ENCODE data around the gene MRPS14. TPM values are rescaled to one million over a fixed set of nuclear protein-coding genes. Genes with fewer than 3 reads are reported as not detected.

Gene MRPS14
- total RNA-seq, 4 donors from 2014 or later = 6.4 to 50.3 (median 35.3) TPM

DNA sequence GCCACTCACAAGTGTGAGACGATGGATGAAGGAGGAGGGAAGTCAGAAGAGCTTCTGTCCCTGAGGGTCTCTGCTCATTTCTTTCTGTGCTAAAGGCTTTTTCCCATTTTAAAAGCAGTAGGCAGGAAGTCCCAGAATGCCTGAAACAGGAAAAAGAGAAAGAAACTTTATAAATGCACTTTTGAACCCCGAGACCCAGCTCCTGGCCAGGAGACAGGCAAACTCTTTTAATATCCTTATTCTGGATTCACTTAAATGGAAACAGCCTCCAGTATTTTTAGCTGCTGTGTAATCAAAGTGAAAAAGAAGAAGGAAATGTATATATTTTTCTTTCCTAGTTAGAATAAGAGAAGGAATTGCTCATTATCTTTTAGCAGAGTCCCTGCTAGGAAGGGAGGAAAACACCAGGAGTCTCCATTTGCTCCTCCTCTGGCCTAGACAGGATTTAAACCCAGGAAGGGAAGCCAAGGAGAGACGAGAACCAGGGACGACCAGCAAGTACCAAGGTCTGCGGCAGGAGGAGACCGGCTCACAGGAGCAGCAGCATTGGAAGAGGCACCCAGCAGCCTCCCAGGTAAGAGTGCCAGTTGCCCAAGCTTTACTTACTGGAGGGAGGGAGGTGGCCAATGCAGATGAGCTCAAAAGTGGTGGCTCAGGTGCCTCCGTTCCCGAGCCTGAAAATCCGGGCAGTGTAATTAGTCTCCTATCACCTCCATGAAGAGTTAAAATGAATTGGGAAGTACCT is 44.3 kb upstream of the MRPS14 start, which contains the start of gene TNN:
Gene TNN (plus strand): TSS at position 472 of the 745 bp plus-strand sequence. CDS start 9,586 bp downstream, outside the sequence.
- Histone ChIP-seq H3K27me3 (no peaks in the 10 kb centered on the region), H3K36me3 (no peaks in the 10 kb centered on the region), H3K4me3 (no peak within 1 kb of the TSS), H3K27ac (no peak within 1 kb of the TSS), H3K4me1 (no peaks in the 10 kb centered on the region), H3K9me3 (no peaks in the 10 kb centered on the region)
- no peak for DNase-seq
- no peak for TF ChIP-seq POLR2A (IDR thresholded peaks at IDR 0.05)
- TF ChIP-seq CTCF (IDR thresholded peaks at IDR 0.05) = no peak
- intact Hi-C loops (cut with DNase I; ENCODE audit: low total_unique reads) = no loop called here

- no peaks in the 10 kb centered on the region for H3K4me1 ChIP-seq
- intact Hi-C loops (cut with DNase I; ENCODE audit: low total_unique reads) = no loop called here
- no peak overlapping the region for H3K27ac ChIP-seq
- TF ChIP-seq POLR2A (IDR thresholded peaks at IDR 0.05) (no peak), CTCF (IDR thresholded peaks at IDR 0.05) (no peak)
- no peaks in the 10 kb centered on the region for H3K27me3 ChIP-seq
- no peak overlapping the region for H3K4me3 ChIP-seq
- no peaks in the 10 kb centered on the region for H3K36me3 ChIP-seq
- DNase-seq = no peak
- H3K9me3 ChIP-seq = no peaks in the 10 kb centered on the region
These were observed 39.6 kb upstream of the MRPS14 start for GRCh38 chr1:175062858-175063257.

- no peak overlapping the region for H3K27ac ChIP-seq
- H3K27me3 ChIP-seq = no peaks in the 10 kb centered on the region
- TF ChIP-seq POLR2A (IDR thresholded peaks at IDR 0.05) (no peak), CTCF (IDR thresholded peaks at IDR 0.05) (no peak)
- intact Hi-C loops (cut with DNase I; ENCODE audit: low total_unique reads) = no loop called here
- no peaks in the 10 kb centered on the region for H3K36me3 ChIP-seq
- DNase-seq = no peak
- H3K4me3 ChIP-seq = no peak overlapping the region
- H3K9me3 ChIP-seq = no peaks in the 10 kb centered on the region
- H3K4me1 ChIP-seq = no peaks in the 10 kb centered on the region
These were observed 39.1 kb upstream of the MRPS14 start for GRCh38 chr1:175062339-175062738.

- TF ChIP-seq CTCF (IDR thresholded peaks at IDR 0.05) (no peak), POLR2A (IDR thresholded peaks at IDR 0.05) (no peak)
- Histone ChIP-seq H3K27me3 (no peaks in the 10 kb centered on the region), H3K9me3 (no peaks in the 10 kb centered on the region), H3K36me3 (no peaks in the 10 kb centered on the region), H3K4me1 (no peaks in the 10 kb centered on the region), H3K27ac (no peak overlapping the region), H3K4me3 (no peak overlapping the region)
- intact Hi-C loops (cut with DNase I; ENCODE audit: low total_unique reads) = no loop called here
- no peak for DNase-seq
These were observed 31.5 kb upstream of the MRPS14 start for GRCh38 chr1:175054736-175055135.

DNA sequence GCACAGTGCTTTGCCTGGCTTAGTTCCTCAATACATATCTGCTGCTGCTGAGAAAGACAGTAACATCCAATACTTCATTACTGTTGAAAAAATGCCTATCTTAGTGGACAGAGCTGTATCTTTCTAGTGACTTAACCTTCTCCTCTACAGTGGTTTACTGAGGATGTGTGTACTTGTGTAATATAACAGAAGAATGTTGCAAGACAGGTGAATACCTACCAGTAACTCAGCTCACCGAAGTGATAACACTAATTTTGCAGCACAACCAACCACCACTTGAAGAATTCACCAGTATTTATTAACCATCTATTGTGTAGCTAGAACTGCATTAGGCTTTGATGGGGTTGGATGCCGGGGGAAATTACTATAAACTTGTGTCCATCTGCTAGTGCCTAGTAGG is 27.8 kb upstream of the MRPS14 start:
- H3K9me3 ChIP-seq = no peaks in the 10 kb centered on the region
- no peak for DNase-seq
- H3K27ac ChIP-seq = no peak overlapping the region
- H3K4me3 ChIP-seq = no peak overlapping the region
- H3K4me1 ChIP-seq = no peaks in the 10 kb centered on the region
- no peak for TF ChIP-seq POLR2A (IDR thresholded peaks at IDR 0.05)
- no peak for TF ChIP-seq CTCF (IDR thresholded peaks at IDR 0.05)
- H3K36me3 ChIP-seq = no peaks in the 10 kb centered on the region
- intact Hi-C loops (cut with DNase I; ENCODE audit: low total_unique reads) = no loop called here
- no peaks in the 10 kb centered on the region for H3K27me3 ChIP-seq
